Upper lobe of right lung (tissue), 1 donor: Measurements from ENCODE around the gene TKTL1. TPM values are rescaled to one million over a fixed set of nuclear protein-coding genes. Genes with fewer than 3 reads are reported as not detected.

Source experiments
- ATAC-seq: fragments of 200-7000 bp; cut with Tn5 transposase; one replicate; pipeline ENCODE4 v1.9.1; 2020; ENCODE audit warnings: mild to moderate bottlenecking, moderate library complexity
- DNase-seq: peaks from one replicate; pipeline ENCODE4 v3.0.0-alpha.2; 2020
- H3K27ac ChIP-seq: fragments of 200-600 bp; one replicate; pipeline ENCODE4 v1.8.0; 2022
- H3K27me3 ChIP-seq: fragments of 200-600 bp; one replicate; pipeline ENCODE4 v1.8.0; 2022; ENCODE audit warnings: mild to moderate bottlenecking
- H3K36me3 ChIP-seq: fragments of 200-600 bp; one replicate; pipeline ENCODE4 v1.8.0; 2022
- H3K4me1 ChIP-seq: fragments of 200-600 bp; one replicate; pipeline ENCODE4 v1.8.0; 2022
- H3K4me3 ChIP-seq: fragments of 200-600 bp; one replicate; pipeline ENCODE4 v1.8.0; 2022; ENCODE audit warnings: mild to moderate bottlenecking
- H3K9me3 ChIP-seq: fragments of 200-600 bp; one replicate; pipeline ENCODE4 v1.8.0; 2022
- intact Hi-C: fragments of 100-400 bp; cut with DNase I; formaldehyde crosslinking; loops from one replicate; pipeline ENCODE4 v1.11.0; 2022
- total RNA-seq: library from RNA; stranded (reverse); fragmentation: NEBNext Ultra II Directional; extraction: Animal tissue kit (Norgen Biotek cat#: 25700); gene quantifications from one replicate; pipeline ENCODE4 v1.2.1, GENCODE V29; 2021
- TF ChIP-seq, protein P1 (sequence below): fragments of 200-600 bp; IDR thresholded peaks from one replicate; pipeline ENCODE4 v1.8.0; 2022; ENCODE audit warnings: antibody characterized with exemption
- donor health status: DM: no; HTN: yes; CAD: no; lungs with severe emphysema.

The TKTL1 gene
- total RNA-seq, 1 donor from 2014 or later = not detected

GRCh38 chrX:154349359-154349935 lies 53.9 kb downstream of the TKTL1 start:
- DNase-seq (peak; percentile 55), ATAC-seq (no peak)
- Histone ChIP-seq H3K27me3 (no peaks in the 10 kb centered on the region), H3K4me1 (no peaks in the 10 kb centered on the region), H3K4me3 (no peak overlapping the region), H3K9me3 (no peaks in the 10 kb centered on the region), H3K36me3 (peaks cover 53% of the 10 kb centered on the region), H3K27ac (no peak overlapping the region)
- TF ChIP-seq, protein P1, sequence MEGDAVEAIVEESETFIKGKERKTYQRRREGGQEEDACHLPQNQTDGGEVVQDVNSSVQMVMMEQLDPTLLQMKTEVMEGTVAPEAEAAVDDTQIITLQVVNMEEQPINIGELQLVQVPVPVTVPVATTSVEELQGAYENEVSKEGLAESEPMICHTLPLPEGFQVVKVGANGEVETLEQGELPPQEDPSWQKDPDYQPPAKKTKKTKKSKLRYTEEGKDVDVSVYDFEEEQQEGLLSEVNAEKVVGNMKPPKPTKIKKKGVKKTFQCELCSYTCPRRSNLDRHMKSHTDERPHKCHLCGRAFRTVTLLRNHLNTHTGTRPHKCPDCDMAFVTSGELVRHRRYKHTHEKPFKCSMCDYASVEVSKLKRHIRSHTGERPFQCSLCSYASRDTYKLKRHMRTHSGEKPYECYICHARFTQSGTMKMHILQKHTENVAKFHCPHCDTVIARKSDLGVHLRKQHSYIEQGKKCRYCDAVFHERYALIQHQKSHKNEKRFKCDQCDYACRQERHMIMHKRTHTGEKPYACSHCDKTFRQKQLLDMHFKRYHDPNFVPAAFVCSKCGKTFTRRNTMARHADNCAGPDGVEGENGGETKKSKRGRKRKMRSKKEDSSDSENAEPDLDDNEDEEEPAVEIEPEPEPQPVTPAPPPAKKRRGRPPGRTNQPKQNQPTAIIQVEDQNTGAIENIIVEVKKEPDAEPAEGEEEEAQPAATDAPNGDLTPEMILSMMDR = no peak
- intact Hi-C loops = no loop called here

DNA sequence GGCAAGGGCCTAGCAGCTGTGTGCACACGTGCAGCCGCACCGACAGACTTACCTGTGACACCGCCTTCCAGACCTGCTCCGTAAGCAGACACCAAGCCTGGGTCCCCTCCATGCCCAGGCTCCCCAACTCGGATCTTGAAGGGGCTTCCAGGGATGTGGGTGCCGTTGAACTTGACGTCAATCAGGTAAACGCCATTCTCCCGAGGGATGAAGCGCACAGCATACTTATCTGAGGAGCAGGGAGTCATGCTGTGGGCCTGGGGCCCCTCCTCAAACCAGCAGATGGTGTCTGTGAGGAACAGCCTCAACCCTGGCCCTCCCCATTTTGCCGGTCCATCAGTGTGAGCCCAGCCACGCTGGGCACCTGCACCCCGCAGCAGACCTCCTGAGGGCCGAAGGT lies 54.4 kb downstream of the TKTL1 start:
- ATAC-seq (no peak), DNase-seq (no peak)
- Histone ChIP-seq H3K4me1 (no peaks in the 10 kb centered on the region), H3K36me3 (peaks cover 59% of the 10 kb centered on the region), H3K27me3 (no peaks in the 10 kb centered on the region), H3K27ac (no peak overlapping the region), H3K4me3 (no peak overlapping the region), H3K9me3 (no peaks in the 10 kb centered on the region)
- TF ChIP-seq, protein P1 = no peak
- intact Hi-C loops = no loop called here

DNA sequence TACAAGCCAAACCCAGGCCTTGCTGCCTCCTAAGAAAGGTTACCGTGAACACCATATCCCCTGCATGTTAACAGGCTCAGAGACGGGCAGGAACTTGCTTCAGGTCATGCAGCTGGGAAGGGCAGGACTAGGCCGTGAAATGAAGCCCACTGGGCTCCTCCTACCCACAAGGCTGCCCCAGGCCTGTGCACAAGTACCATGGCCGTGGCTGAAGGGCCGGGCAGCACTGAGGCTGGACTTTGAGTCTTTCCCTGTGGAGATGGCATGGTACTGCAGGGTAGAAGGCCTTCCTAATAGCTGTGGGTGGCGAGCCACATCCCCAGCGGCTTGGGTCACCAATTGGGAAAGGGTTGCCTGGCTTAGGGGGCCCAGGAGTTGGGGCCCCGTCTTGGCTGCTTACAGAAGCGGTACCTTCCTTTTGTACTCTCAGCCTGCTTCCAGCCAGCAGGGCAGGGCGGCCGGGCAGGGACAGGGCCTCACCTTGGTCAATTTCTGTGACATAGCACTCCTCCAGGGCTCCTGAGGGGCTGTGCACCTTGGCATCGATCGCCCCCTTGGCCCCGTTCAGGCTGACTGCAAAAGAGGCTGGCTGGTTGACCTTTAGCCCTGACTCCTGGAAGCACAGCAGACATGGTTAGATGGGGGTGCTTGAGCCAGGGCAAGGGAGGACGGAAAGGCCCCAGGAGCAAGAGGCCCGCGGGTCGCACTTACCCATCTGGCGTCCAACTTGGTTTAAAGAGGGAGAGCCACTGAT lies 55.0 kb downstream of the TKTL1 start:
- Histone ChIP-seq H3K4me3 (no peak overlapping the region), H3K27ac (no peak overlapping the region), H3K27me3 (no peaks in the 10 kb centered on the region), H3K4me1 (no peaks in the 10 kb centered on the region), H3K36me3 (peaks cover 65% of the 10 kb centered on the region), H3K9me3 (no peaks in the 10 kb centered on the region)
- DNase-seq (no peak), ATAC-seq (no peak)
- TF ChIP-seq, protein P1 = no peak
- intact Hi-C loops = no loop called here

DNA sequence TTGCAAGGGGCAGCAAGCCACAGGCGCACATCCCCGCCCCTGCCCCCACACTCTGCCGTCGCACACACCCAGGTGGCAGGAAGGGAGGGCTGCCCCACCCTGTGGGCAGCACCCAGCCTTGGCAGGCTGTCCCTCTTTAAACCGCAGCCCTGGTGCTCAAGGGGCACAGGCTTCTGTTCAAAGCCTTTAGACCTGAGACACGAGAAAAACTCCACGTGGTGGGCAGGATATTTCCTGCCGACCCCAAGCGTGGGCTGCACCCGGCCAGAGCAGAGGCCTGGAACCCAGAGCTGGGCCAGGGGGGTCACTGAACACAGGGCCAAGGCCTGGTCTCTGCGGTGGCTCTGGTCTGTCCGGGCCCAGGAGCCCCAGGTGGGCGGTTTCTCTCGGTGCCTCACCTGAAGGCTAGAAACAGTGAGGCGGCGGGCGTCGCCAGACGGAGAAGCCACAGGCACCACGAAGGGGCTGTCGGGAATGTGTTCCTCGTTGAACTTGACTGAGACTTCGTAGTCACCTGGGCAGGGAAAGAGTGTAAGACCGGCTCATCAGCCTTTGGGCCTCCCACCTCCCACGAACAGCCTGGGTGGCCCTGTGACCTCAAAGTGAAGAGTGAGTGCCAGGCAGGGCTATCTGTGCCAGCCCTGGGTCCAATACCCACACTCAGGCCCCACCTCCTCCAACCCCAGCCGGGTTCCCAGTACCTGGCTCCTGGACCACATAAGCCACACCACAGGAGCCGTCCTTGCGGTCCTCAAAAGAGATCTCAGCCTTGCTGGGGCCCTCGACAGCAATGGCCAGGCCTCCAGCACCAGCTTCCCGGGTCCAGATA lies 55.8 kb downstream of the TKTL1 start:
- Histone ChIP-seq H3K4me1 (no peaks in the 10 kb centered on the region), H3K36me3 (peaks cover 67% of the 10 kb centered on the region), H3K27ac (peak overlapping the region; percentile 37), H3K27me3 (no peaks in the 10 kb centered on the region), H3K9me3 (no peaks in the 10 kb centered on the region), H3K4me3 (no peak overlapping the region)
- ATAC-seq = peak; percentile 17
- intact Hi-C loops = no loop called here
- TF ChIP-seq, protein P1 = no peak
- DNase-seq = peak; percentile 67

DNA sequence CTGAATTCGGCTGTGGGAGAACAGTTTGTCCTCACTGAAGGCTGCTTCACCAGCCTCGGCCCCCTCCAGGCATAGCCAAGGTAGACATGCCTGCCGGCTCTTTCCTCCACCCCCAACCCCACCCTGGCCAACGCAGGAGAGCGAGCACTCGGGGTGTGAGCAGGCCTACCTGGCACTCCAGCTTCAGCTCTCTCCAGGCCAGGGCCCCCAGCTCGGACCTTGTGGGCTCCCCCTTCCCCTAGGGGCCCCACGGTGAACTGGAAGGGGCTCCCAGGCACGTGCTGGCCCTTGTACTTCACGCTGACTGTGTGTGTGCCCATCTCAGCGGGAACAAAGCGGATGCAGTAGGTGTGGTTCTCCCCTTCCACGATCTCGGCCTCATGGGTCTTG lies 56.4 kb downstream of the TKTL1 start:
- DNase-seq (peak; percentile 51), ATAC-seq (no peak)
- H3K27me3 ChIP-seq = no peaks in the 10 kb centered on the region
- no peaks in the 10 kb centered on the region for H3K9me3 ChIP-seq
- TF ChIP-seq, protein P1 = no peak
- H3K36me3 ChIP-seq = peaks cover 72% of the 10 kb centered on the region
- H3K4me3 ChIP-seq = no peak overlapping the region
- no peak overlapping the region for H3K27ac ChIP-seq
- no peaks in the 10 kb centered on the region for H3K4me1 ChIP-seq
- intact Hi-C loops = no loop called here
